Ishikawa (cell line): ENCODE measurements around the gene FASTKD2.

Source experiments
- CEBPB ChIP-seq: IDR thresholded peaks from 2 replicates; pipeline ENCODE4 v1.6.1; 2012
- CREB1 ChIP-seq: IDR thresholded peaks from 2 replicates; pipeline ENCODE4 v1.6.1; 2012; ENCODE audit warnings: low read depth
- FOXM1 ChIP-seq: IDR thresholded peaks from 2 replicates; pipeline ENCODE4 v1.6.1; 2012; ENCODE audit warnings: low read depth, borderline replicate concordance
- MAX ChIP-seq: IDR thresholded peaks from 2 replicates; pipeline ENCODE4 v1.6.1; 2012
- REST ChIP-seq: IDR thresholded peaks from 2 replicates; pipeline ENCODE4 v1.6.1; 2012; ENCODE audit warnings: low read depth, mild to moderate bottlenecking
- TCF12 ChIP-seq: IDR thresholded peaks from 2 replicates; pipeline ENCODE4 v1.6.1; 2012; ENCODE audit warnings: low read depth
- ZBTB7A ChIP-seq: IDR thresholded peaks from 2 replicates; pipeline ENCODE4 v1.6.1; 2012; ENCODE audit warnings: low read depth

GRCh38 chr2:206774871-206775270 is 9.5 kb downstream of the FASTKD2 start:
- TF ChIP-seq ZBTB7A (no peak), MAX (no peak), FOXM1 (no peak), REST (no peak), CREB1 (no peak), CEBPB (no peak), TCF12 (no peak)
